GDM1 (cell line): Measurements from ENCODE around the gene NEUROG3.

Experiments
- DNase-seq: peaks from one replicate; lab custom pipeline; 2025; lab: John Stamatoyannopoulos, UW

The NEUROG3 gene

GRCh38 chr10:69573056-69573806 lies at the start of gene NEUROG3:
Gene NEUROG3 (minus strand): TSS chr10:69573422. CDS start chr10:69573043, 379 bp downstream.
- no peak for DNase-seq

- DNase-seq = no peak
Measured at GRCh38 chr10:69620625-69621024, 47.4 kb upstream of the NEUROG3 start.

GRCh38 chr10:69619626-69620025 lies 46.4 kb upstream of the NEUROG3 start:
- no peak for DNase-seq

GRCh38 chr10:69618746-69619145 lies 45.5 kb upstream of the NEUROG3 start:
- no peak for DNase-seq

- DNase-seq = no peak
Measured at GRCh38 chr10:69616358-69616757, 43.1 kb upstream of the NEUROG3 start.

GRCh38 chr10:69614130-69614529 lies 40.9 kb upstream of the NEUROG3 start:
- DNase-seq = no peak

GRCh38 chr10:69612760-69613159 lies 39.5 kb upstream of the NEUROG3 start:
- no peak for DNase-seq

GRCh38 chr10:69609077-69609476 lies 35.9 kb upstream of the NEUROG3 start:
- DNase-seq = no peak

GRCh38 chr10:69600761-69601330 lies 27.6 kb upstream of the NEUROG3 start:
- no peak for DNase-seq

GRCh38 chr10:69588358-69588757 lies 15.1 kb upstream of the NEUROG3 start:
- no peak for DNase-seq

GRCh38 chr10:69584624-69585023 lies 11.4 kb upstream of the NEUROG3 start:
- DNase-seq = no peak

- DNase-seq = no peak
Measured at GRCh38 chr10:69583106-69583505, 9.9 kb upstream of the NEUROG3 start.

GRCh38 chr10:69580435-69580834 lies 7.2 kb upstream of the NEUROG3 start:
- DNase-seq = no peak

GRCh38 chr10:69579464-69580060 lies 6.3 kb upstream of the NEUROG3 start:
- no peak for DNase-seq

- no peak for DNase-seq
Measured at GRCh38 chr10:69578508-69578991, 5.3 kb upstream of the NEUROG3 start.

- no peak for DNase-seq
Measured at GRCh38 chr10:69577268-69578232, 4.3 kb upstream of the NEUROG3 start.

GRCh38 chr10:69576334-69577011 lies 3.3 kb upstream of the NEUROG3 start:
- DNase-seq = no peak

GRCh38 chr10:69575164-69575722 lies 2.0 kb upstream of the NEUROG3 start:
- no peak for DNase-seq

GRCh38 chr10:69574571-69574978 lies 1.4 kb upstream of the NEUROG3 start:
- DNase-seq = no peak

- DNase-seq = no peak
Measured at GRCh38 chr10:69572159-69573055, 815 bp downstream of the NEUROG3 start.
